ENCODE data around the gene SEL1L3. TPM values are rescaled to one million over a fixed set of nuclear protein-coding genes. Genes with fewer than 3 reads are reported as not detected.

SEL1L3 gene
- total and polyA plus RNA-seq, 2 of the 13 experiments (the other 11 are each of a cell fraction or from before 2014, with no cell fraction given) = 0.28 to 1.1 TPM

GRCh38 chr4:25809996-25810395 lies 52.8 kb downstream of the SEL1L3 start:
- no peaks in the 10 kb centered on the region for H4K20me1 ChIP-seq (ENCODE audit: insufficient read depth, low read length)
- no peak for FAIRE-seq
- H3K27ac ChIP-seq (ENCODE audit: extremely low read length, insufficient read depth, low read length) = no peak overlapping the region
- peak; percentile 65 for ATAC-seq
- no peaks in the 10 kb centered on the region for H3K27me3 ChIP-seq (ENCODE audit: control insufficient read depth in 1 of 2, insufficient read depth in 2 of 2, low read length in 2 of 2)
- H3K36me3 ChIP-seq (replicated peaks in 1 of 2; ENCODE audit: control insufficient read depth in 1 of 2, insufficient read depth in 2 of 2, low read length in 2 of 2) = no peaks in the 10 kb centered on the region
- TF ChIP-seq ZKSCAN8 (CRISPR knock-in tag; IDR thresholded peaks at IDR 0.05; ENCODE audit: borderline replicate concordance) = no peak
- peak; percentile 47; the same call in 1 of the 2 replicates for TF ChIP-seq HNF4A (CRISPR knock-in tag; IDR thresholded peaks at IDR 0.05)
- TF ChIP-seq ZNF644 (CRISPR knock-in tag; IDR thresholded peaks at IDR 0.05; ENCODE audit: low read depth) = no peak
- TF ChIP-seq HNRNPL (IDR thresholded peaks at IDR 0.05; ENCODE audit: low read depth, low read length) = 0 out of 2 replicates have a peak, but pooled peaks have one; percentile 22
- TF ChIP-seq, protein P1, sequence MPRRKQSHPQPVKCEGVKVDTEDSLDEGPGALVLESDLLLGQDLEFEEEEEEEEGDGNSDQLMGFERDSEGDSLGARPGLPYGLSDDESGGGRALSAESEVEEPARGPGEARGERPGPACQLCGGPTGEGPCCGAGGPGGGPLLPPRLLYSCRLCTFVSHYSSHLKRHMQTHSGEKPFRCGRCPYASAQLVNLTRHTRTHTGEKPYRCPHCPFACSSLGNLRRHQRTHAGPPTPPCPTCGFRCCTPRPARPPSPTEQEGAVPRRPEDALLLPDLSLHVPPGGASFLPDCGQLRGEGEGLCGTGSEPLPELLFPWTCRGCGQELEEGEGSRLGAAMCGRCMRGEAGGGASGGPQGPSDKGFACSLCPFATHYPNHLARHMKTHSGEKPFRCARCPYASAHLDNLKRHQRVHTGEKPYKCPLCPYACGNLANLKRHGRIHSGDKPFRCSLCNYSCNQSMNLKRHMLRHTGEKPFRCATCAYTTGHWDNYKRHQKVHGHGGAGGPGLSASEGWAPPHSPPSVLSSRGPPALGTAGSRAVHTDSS (CRISPR knock-in tag; conservative IDR thresholded peaks at IDR 0.05) = no peak
- no TSS peak for BruUV-seq (replicated peaks)
- intact Hi-C loops (cut with micrococcal nuclease; ENCODE audit: unreplicated experiment) (no loop called here), in situ Hi-C loops (cut with HindIII; ENCODE audit: extremely low pct_ligation_motif_present, low pct_unique_long_range_greater_than_20kb) (no loop called here)
- DNase-seq (ENCODE audit: low spot score) = peak; percentile 25
- H3K9ac ChIP-seq (ENCODE audit: insufficient read depth, low read depth, low read length) = no peak overlapping the region
- WGBS (ENCODE audit: low lambda C conversion rate) = 62% methylated on average over 2 of the region's 4 CpGs
- H3K9me3 ChIP-seq (ENCODE audit: low read length) = no peaks in the 10 kb centered on the region
- CTCF ChIA-PET (ENCODE audit: low intra/inter-chr PET ratio, low total read pairs) = no interaction called here
- H2AFZ ChIP-seq (ENCODE audit: low read length) = no peak overlapping the region
- no peaks in the 10 kb centered on the region for H3K79me2 ChIP-seq (ENCODE audit: insufficient read depth, low read length)
- peaks cover 34% of the 10 kb centered on the region for H3K4me1 ChIP-seq (ENCODE audit: insufficient read depth, low read length)
- H3K4me2 ChIP-seq (ENCODE audit: low read depth, low read length) = no peak overlapping the region
- no peak overlapping the region for H3K4me3 ChIP-seq (replicated peaks in 1 of 3; ENCODE audit: insufficient read depth in 1 of 3, low read depth in 2 of 3, low read length in 3 of 3)
- POLR2A ChIA-PET = no interaction called here

GRCh38 chr4:25807102-25807728 lies 55.6 kb downstream of the SEL1L3 start:
- Histone ChIP-seq H2AFZ (ENCODE audit: low read length) (no peak overlapping the region), H3K79me2 (ENCODE audit: insufficient read depth, low read length) (no peaks in the 10 kb centered on the region), H3K27me3 (ENCODE audit: control insufficient read depth in 1 of 2, insufficient read depth in 2 of 2, low read length in 2 of 2) (no peaks in the 10 kb centered on the region), H3K4me3 (replicated peaks in 1 of 3; ENCODE audit: insufficient read depth in 1 of 3, low read depth in 2 of 3, low read length in 3 of 3) (no peak overlapping the region), H3K9me3 (ENCODE audit: low read length) (no peaks in the 10 kb centered on the region), H4K20me1 (ENCODE audit: insufficient read depth, low read length) (no peaks in the 10 kb centered on the region), H3K4me1 (ENCODE audit: insufficient read depth, low read length) (peaks cover 23% of the 10 kb centered on the region), H3K27ac (ENCODE audit: extremely low read length, insufficient read depth, low read length) (no peak overlapping the region), H3K9ac (ENCODE audit: insufficient read depth, low read depth, low read length) (no peak overlapping the region), H3K4me2 (ENCODE audit: low read depth, low read length) (no peak overlapping the region), H3K36me3 (replicated peaks in 1 of 2; ENCODE audit: control insufficient read depth in 1 of 2, insufficient read depth in 2 of 2, low read length in 2 of 2) (no peaks in the 10 kb centered on the region)
- CTCF ChIA-PET (ENCODE audit: low intra/inter-chr PET ratio, low total read pairs) = no interaction called here
- intact Hi-C loops (cut with micrococcal nuclease; ENCODE audit: unreplicated experiment) (no loop called here), in situ Hi-C loops (cut with HindIII; ENCODE audit: extremely low pct_ligation_motif_present, low pct_unique_long_range_greater_than_20kb) (no loop called here)
- ATAC-seq = no peak
- POLR2A ChIA-PET = no interaction called here
- BruUV-seq (replicated peaks) = no TSS peak
- FAIRE-seq = no peak
- DNase-seq (ENCODE audit: low spot score) = no peak
- WGBS (ENCODE audit: low lambda C conversion rate) = 26% methylated on average over 8 of the region's 8 CpGs
- TF ChIP-seq PAX8 (CRISPR knock-in tag; IDR thresholded peaks at IDR 0.05; ENCODE audit: borderline replicate concordance) (no peak), ZSCAN21 (CRISPR knock-in tag; IDR thresholded peaks at IDR 0.05; ENCODE audit: borderline replicate concordance) (no peak), TCF12 (IDR thresholded peaks at IDR 0.05) (no peak), TCF12 (CRISPR knock-in tag; IDR thresholded peaks at IDR 0.05) (no peak), ZBTB46 (CRISPR knock-in tag; IDR thresholded peaks at IDR 0.05; ENCODE audit: borderline replicate concordance) (no peak), ATM (IDR thresholded peaks at IDR 0.05; ENCODE audit: borderline replicate concordance) (no peak), ISL2 (CRISPR knock-in tag; IDR thresholded peaks at IDR 0.05) (no peak), FOXC1 (CRISPR knock-in tag; IDR thresholded peaks at IDR 0.05; ENCODE audit: borderline replicate concordance) (no peak), HOXA3 (CRISPR knock-in tag; IDR thresholded peaks at IDR 0.05) (no peak)
- TF ChIP-seq, protein P2, sequence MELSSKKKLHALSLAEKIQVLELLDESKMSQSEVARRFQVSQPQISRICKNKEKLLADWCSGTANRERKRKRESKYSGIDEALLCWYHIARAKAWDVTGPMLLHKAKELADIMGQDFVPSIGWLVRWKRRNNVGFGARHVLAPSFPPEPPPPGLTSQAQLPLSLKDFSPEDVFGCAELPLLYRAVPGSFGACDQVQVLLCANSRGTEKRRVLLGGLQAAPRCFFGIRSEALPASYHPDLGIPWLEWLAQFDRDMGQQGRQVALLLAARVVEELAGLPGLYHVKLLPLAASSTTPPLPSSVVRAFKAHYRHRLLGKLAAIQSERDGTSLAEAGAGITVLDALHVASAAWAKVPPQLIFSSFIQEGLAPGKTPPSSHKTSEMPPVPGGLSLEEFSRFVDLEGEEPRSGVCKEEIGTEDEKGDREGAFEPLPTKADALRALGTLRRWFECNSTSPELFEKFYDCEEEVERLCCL (CRISPR knock-in tag; IDR thresholded peaks at IDR 0.05; ENCODE audit: borderline replicate concordance) = no peak

Data from HepG2 (cell line).